ENCODE results near the gene KHSRP. TPM values are rescaled to one million over a fixed set of nuclear protein-coding genes. Genes with fewer than 3 reads are reported as not detected.

The KHSRP gene, protein sequence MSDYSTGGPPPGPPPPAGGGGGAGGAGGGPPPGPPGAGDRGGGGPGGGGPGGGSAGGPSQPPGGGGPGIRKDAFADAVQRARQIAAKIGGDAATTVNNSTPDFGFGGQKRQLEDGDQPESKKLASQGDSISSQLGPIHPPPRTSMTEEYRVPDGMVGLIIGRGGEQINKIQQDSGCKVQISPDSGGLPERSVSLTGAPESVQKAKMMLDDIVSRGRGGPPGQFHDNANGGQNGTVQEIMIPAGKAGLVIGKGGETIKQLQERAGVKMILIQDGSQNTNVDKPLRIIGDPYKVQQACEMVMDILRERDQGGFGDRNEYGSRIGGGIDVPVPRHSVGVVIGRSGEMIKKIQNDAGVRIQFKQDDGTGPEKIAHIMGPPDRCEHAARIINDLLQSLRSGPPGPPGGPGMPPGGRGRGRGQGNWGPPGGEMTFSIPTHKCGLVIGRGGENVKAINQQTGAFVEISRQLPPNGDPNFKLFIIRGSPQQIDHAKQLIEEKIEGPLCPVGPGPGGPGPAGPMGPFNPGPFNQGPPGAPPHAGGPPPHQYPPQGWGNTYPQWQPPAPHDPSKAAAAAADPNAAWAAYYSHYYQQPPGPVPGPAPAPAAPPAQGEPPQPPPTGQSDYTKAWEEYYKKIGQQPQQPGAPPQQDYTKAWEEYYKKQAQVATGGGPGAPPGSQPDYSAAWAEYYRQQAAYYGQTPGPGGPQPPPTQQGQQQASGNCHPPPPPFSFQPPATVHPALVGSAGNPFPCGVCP
- total RNA-seq = 103 TPM
- long read RNA-seq, transcript KHSRP-212 (3 exons, 851 nt) = major isoform, 5 of 34 reads
- long read RNA-seq, partial matches to known transcripts = 8 of 34 reads
- long read RNA-seq, other reads (novel, unspliced or antisense) = 18 of 34 reads

DNA sequence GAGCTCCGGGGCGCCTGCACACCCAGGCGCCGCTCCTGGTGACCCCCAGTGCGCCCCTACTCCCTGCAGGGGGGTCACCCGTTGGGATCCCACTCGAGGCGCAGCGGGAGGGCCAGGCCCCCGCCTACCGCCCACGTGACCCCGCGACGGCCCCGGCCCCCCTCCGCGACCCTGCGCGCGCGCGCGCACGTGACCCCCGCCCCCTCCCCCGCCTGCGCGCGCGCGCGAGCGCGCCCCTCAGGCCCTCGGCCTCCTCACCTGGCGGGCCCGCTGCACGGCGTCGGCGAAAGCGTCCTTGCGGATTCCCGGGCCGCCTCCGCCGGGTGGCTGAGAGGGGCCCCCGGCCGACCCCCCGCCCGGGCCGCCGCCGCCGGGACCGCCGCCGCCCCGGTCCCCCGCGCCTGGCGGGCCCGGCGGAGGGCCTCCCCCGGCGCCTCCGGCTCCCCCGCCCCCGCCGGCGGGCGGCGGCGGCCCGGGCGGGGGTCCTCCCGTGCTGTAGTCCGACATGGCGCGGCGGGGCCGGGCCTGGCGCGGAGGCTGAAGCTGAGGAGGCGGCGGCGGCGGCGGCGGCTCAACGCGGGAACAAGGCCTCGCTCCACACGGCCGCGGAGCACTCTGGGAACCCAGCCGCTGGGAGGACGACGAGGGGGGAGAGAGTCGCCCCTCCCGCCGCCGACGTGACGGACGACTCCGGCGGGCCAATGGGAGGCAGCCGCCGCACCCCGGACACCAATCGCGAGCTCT lies at the start of gene KHSRP:
TSS of gene KHSRP (minus strand) at position 617 of the 744 bp plus-strand sequence. CDS start at position 507, 110 bp downstream.
- ATAC-seq = no peak
- intact Hi-C loops (cut with micrococcal nuclease) = no loop called here
- DNase-seq = peak; percentile 49

DNA sequence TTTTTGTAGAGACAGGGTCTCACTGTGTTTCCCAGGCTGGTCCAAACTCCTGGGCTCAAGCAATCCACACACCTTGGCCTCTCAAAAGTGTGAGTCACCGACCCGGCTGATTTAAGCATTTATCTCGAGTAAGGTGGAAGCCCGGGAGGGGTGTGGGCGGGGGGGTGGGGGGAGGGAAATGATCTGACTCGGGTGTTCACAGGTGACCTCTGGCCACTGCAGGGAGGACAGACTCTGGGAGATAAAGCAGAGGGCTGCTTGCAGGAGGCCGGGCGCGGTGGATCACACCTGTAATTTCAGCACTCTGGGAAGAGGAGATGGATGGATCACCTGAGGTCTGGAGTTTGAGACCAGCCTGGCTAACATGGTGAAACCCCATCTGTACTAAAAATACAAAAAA lies 49.0 kb upstream of the KHSRP start:
- DNase-seq = no peak
- no peak for ATAC-seq

DNA sequence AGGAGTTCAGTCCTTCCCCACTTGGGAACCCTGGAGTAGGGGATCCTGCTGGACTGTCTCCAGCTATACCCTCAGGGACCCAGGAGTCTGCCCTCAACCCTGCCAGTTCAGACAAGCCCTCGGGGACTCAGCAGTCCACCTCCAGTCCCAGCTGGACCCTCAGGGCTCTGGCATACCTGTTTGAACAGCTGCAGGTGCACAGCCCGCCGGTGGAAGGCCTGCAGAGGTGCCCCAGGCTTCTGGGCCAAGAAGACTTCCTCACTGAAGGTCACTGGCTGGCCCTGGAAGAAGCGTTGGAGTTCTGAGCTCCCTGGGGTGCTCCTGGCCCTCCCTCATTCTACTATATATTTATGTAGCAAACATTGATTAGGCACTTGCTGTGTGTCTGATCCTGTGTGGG lies 48.1 kb upstream of the KHSRP start:
- ATAC-seq = no peak
- no peak for DNase-seq
- intact Hi-C loops (cut with micrococcal nuclease) = no loop called here

More for the DNA sequence above, 49.0 kb upstream of the KHSRP start:
- intact Hi-C loops (cut with micrococcal nuclease) = no loop called here

DNA sequence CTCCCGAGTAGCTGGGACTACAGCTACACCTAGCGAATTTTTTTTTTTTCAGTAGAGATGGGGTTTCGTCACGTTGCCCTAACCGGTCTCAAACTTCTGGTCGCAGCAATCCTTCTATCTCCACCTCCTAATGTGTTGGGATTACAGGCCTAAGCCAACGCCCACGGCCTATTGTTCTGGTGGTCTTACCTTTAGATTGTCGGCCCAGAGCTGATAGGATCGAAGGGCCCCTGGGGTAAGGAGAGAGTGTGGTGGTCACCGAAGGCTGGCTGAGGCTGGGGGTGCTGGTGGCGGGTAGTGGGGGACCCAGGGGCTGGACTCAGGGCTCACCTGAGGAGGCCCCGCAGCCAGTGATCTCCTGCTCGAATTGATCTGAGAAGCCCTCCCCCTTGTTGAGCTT lies 46.5 kb upstream of the KHSRP start:
- DNase-seq (no peak), ATAC-seq (no peak)
- intact Hi-C loops (cut with micrococcal nuclease) = no loop called here

DNA sequence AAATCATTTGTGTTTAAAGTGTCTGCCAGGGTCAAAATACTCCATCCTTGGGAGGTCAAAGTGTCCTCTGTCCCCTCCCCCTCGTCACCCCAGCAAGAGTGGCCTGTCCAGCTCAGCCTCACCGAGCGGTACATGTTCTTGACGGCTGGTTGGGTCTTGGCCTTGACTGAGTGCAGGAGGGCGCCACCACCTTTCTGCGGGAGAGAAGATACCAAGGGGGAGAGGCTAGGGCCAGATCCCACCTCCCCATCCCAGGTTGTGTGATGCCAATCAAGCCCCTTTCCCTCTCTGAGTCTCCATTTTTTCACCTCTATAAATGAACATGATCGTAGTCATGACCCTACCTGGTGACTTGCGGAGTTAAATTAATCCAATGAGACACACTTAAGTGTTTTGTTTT lies 45.6 kb upstream of the KHSRP start:
- DNase-seq = no peak

DNA sequence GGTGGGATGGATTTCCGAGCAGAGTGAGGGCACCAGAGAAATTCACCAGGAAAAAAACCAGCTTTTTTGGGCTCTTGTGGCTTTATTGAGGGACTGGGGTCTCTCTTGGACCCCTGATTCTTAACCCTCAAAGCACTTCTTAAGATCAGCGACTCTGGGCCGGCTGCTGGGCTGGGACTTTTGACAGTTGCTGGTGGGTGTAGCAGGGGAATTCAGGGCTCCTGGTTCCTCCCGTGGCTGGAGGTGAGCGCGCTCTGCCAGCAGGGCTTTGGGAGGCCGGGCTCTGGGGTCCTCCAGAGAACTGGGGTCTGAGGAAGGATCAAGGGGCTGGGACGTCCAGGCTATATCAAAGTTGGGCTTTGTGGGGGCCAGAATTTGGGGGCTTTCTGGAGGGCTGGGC lies 42.8 kb upstream of the KHSRP start:
- no peak for ATAC-seq
- no peak for DNase-seq
- intact Hi-C loops (cut with micrococcal nuclease) = no loop called here

More for the DNA sequence above, 45.6 kb upstream of the KHSRP start:
- ATAC-seq = no peak
- intact Hi-C loops (cut with micrococcal nuclease) = no loop called here

DNA sequence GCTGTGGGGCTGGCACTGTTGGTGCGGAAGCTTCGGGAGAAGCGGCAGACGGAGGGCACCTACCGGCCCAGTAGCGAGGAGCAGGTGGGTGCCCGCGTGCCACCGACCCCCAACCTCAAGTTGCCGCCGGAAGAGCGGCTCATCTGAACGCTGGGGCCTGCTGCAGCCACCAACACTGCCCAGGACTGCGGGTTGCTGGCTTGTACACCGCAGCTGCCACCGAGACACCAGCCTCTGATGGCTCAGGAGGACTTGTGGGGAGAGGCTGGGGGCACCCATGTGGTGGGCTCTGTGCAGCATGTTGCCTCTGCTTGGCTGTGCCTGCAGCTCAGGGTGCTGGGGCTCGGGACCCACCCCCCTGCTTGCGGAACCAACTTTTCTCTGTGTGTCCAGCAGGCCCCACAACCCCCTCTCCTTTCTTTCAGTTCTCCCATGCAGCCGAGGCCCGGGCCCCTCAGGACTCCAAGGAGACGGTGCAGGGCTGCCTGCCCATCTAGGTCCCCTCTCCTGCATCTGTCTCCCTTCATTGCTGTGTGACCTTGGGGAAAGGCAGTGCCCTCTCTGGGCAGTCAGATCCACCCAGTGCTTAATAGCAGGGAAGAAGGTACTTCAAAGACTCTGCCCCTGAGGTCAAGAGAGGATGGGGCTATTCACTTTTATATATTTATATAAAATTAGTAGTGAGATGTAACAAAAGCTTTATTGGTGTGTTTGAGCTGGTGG lies 42.1 kb upstream of the KHSRP start:
- DNase-seq = no peak
- no peak for ATAC-seq
- intact Hi-C loops (cut with micrococcal nuclease) = no loop called here

DNA sequence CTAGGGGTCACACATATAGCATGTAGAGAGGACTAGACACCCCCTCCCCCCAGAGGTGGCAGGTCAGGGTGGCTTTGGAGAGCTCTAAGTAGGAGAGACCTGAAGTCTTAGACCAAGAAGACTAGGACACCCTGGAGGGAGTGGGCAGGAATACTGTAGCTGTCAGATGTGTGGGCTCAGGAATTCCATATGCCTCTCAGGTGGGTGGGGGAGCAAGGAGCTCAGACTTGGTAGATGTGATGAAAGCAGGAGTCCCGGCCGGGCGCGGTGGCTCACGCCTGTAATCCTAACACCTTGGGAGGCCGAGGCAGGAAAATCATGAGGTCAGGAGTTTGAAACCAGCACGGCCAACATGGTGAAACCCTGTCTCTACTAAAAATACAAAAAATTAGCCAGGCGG lies 41.1 kb upstream of the KHSRP start:
- no peak for ATAC-seq
- no peak for DNase-seq
- intact Hi-C loops (cut with micrococcal nuclease) = no loop called here

DNA sequence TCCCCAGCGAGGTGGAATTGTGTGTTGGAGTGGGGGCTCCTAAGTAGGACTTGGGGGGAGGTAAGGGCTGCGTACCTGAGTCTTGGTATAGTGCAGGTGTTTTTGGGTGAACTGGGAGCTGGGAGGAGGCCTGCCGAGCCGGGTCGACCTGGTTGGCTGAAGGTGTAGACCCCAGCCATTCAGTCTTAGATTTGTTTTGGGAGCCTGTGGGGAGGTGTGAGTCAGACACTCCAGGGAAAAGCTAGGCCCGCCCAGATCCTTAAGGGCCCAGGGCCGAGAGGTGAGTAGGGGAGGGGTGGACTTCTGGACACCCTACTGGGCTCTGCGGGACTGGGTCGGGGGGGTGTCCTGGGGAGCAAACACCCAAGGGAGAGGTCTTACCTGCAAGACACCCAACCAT lies 40.4 kb upstream of the KHSRP start:
- intact Hi-C loops (cut with micrococcal nuclease) = no loop called here
- ATAC-seq (no peak), DNase-seq (no peak)

DNA sequence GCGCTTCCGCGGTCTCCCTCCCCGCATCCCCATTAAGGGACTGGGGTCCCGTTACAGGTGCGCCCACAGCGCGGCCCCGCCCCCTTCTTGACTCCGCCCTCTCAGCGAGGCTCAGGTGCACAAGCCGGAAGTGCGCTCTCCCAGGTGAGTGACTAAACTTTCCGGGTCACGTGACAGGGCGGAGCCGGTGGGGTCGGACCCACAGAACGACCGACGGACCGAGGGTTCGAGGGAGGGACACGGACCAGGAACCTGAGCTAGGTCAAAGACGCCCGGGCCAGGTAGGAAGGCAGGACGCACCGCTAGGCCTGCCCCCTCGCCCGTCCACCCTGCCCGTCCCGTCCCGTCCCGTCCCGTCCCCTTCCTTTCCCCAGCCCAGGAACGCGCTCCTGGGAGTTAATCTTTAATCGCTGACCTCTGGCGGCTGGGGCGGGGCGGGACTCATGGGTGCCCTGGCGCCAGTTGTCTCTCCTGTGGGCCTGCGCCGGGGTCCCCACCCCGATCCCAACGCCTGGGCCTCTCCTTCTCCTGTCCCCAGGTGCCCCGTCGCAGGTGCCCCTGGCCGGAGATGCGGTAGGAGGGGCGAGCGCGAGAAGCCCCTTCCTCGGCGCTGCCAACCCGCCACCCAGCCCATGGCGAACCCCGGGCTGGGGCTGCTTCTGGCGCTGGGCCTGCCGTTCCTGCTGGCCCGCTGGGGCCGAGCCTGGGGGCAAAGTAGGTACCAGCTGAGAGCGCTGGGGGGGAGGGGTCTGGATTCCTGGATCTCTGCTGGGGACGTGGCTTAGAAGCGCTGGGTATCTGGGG lies 39.7 kb upstream of the KHSRP start, which contains the start of gene CRB3:
TSS of gene CRB3 (plus strand) at position 202 of the 804 bp plus-strand sequence. CDS start at position 633, 431 bp downstream.
- ATAC-seq (no peak), DNase-seq (no peak)
- intact Hi-C loops (cut with micrococcal nuclease) = no loop called here

DNA sequence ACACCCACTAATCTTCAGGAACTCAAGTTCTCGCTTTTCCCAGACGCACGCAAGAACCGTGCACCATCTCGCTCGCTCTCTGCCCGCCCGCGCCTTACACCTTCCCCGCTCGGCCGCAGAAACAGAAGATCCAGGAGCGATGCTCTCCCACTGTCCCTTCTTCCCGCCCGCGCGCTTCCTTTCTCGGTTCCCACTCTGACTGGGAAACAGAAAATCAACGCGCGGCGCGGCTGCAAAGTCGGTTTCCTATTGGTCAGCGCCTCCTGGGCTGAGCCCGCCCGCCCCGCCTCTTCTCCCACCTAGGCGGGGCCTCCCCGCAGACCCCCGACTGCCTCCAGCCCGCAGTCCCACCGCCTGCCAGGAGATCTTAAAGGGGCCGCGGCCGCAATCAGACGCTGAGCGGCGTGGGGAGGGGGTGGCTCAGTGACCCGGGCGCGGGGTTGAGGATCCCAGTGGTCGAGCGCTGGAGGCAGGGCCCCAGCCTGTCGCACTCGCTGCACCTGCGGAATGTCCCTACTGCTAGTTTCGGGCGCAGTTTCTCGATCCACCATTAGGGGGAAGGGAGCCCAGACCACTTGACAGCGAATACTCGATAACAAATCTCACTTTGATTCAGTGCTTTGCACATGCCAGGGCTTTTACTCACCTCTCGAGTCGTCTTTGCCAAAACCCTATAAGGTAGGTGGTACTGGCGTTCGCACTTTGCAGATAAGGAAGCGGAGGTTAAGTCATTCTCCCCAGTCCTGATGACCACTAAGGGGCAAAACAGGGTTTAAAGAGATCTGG lies 35.7 kb upstream of the KHSRP start:
- intact Hi-C loops (cut with micrococcal nuclease) = no loop called here
- peak; percentile 94 for ATAC-seq
- peak; percentile 98 for DNase-seq

DNA sequence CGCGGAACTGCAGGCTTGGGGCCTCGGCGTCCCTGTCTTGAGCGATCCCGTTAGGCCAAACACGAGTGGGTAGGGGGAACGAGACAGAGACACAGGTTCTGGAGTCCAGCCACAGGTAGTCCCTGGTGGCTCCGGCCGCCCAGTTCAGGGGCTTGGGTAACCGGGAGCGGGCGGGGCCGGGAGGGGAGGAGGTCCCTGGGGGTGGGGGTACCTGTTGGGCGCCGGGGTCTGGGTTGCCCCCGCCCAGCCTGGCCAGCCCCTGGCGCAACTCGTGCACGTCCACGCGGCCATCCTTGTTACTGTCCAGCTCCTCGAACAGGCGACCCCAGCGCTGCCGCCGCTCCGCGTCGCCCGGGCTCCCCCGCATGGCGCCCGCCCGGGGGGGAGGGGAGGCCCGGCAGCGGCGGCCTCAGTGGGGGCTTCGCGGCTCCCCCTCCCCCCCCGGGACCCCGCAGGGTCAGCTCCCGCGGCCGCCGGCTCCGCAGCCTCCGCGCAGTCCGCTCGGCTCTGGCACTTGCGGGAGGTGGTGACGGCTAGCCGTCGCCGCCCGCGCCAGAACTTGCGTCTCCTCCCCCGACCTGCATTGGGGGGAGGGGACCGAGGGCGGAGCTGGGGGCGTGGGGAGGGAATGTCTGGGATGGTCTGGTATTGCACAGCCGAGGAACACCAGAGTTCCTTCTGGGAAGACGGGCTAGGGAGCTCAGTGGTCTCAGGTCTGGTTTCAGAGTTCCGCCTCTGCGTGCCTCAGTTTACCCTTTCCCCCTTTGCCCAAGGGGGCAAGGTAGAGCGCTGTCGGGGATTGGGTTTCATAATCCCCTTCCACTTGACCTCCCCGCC lies 34.9 kb upstream of the KHSRP start, which contains the start of gene SLC25A23:
TSS of gene SLC25A23 (minus strand) at position 531 of the 837 bp plus-strand sequence. CDS start at position 367, 164 bp downstream.
- DNase-seq (peak; percentile 82), ATAC-seq (peak; percentile 83)
- intact Hi-C loops (cut with micrococcal nuclease) = no loop called here

DNA sequence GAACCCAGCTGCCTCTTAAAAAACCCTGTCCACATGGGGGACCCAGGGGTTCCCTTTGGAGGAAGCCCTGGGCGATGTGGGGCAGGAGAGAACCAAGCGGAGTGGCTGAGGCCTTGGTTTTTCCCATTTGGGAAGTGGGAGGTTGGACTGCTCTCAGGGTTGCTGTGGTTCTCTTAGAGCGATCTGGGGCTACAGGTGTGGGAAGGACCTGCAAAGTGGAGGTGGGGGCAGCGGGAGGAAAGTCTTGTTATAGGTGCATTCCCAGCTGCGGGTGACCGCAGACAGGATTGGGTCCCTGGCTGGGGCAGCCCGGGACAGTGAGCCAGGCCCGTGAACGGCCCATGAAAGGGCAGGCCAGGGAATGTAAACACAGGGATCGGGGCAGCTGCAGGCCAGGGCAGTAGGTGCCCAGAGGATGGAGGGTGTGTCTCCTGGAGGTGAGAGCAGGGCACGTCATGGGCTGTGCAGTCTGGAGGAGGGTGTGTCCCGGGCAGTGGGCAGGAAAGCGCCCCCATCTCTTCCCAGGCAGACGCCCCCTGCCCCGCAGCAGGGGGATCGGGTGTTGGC lies 34.2 kb upstream of the KHSRP start:
- DNase-seq = peak; percentile 40
- ATAC-seq = no peak
- intact Hi-C loops (cut with micrococcal nuclease) = no loop called here

DNA sequence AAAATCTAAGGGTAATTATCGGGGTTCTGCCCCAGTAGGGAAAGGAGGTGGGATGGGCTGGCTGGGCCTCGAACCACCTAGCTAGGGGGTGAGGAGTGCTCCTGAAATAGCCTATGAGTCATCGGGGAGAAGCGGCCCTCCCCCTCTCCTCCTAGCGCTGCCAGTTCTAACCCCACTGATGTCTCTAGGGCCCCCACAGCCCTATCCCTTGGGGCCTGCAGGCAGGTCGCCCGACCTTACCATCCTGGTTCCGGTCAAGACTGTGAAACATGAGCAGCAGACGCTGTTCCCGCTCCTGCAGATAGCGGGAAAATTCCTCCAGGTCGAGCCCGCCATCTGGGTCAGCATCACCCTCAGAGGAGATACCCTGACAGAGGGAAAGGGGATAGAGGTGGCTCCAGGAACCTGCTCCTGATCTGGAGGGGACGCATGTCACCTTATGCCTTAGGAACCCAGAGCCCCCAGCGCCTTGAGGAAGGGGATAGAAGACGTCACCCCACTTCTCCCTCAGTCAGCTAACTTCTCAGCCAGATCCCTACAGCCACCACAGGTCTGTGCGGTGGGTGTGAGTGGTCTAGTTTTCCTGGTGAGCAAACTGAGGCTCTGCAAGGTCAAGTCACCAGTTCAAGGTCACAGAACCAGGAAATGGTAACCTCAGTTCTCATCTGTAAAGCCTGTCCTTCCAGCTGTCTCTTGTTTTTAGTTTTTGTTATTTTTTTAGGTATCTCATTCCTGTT lies 33.5 kb upstream of the KHSRP start:
- no peak for ATAC-seq
- DNase-seq = no peak
- intact Hi-C loops (cut with micrococcal nuclease) = no loop called here

DNA sequence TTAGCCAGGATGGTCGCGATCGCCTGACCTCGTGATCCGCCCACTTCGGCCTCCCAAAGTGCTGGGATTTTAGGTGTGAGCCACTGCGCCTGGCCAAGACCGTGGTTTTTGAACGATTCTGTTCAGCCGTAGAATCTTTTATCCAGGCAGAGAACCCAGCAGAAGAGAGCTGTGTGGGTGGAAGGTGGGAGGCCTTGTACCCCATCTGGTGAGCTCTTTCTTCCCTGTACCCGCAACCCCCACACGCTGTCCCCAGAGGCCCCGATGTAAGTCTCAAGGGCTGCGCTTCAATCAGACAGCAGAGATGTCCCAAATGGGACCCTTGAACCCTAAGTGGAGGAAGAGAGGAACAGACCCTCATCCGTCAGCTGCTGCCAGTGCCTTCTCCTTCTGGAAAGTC lies 31.3 kb upstream of the KHSRP start:
- ATAC-seq (no peak), DNase-seq (no peak)
- intact Hi-C loops (cut with micrococcal nuclease) = no loop called here
